Dedifferentiated amniotic fluid mesenchymal stem cell (primary cell): ENCODE measurements around the gene TAS2R3.

Experiments
- DNase-seq: peaks from one replicate; pipeline ENCODE4 v3.0.0-alpha.2; 2016; ENCODE audit errors: extremely low spot score

The TAS2R3 gene

DNA sequence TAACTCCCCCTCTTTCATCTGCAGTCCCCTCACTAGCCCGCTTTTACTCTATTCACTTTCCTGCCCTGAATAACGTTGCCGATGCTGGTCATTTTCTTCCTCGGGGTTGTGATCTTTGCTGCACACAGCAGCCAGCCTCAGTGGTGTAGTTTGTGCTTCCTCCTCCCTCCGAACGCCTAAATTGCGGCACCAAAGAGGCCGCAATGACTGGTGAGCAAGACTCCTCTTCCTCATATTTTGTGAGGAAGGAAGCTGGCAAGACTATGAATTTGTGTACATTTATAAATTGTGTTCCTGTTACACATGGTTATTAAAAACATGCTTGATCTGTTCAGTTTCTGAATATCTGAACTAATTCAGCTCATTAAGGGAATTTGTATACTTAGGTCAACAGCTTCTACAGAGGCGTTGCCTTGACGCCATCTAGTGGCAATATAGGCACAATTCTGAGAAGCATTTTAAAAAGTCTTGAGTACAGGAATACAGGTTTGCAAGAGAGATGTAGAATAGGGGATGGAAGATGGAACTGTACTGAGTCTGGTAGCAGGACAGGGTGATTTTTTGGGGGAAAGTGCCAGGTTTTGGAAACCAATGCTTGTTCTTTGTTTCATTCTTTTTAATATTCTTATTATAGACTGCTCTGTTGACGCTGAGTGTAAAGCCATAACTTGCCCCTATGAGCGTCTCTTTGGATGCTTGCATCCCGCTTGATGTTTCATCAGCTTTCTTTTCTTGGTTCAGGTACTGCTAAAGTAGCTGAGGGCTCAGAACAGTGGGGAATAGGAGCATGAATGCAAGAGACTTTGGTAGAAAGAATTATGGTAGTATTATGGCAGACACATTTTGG is 22.0 kb downstream of the TAS2R3 start:
- no peak for DNase-seq

DNA sequence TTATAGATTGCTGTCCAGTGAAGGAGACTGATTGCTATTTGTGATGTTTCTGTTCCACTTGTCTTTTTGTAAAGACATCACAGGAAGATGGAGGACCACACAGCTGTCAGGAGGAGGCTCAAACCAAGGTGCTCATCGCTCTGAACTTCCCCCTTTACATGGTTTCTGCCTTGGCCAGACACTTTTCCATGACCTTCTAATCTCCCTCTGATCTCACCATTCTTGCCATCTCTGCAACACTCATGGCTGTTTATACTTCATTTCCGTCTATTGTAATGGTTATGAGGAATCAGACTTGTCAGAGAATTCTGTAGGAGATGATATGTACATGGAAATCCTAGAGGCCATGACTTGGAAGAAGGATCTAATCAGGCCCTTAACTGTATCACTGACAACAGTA is 24.4 kb downstream of the TAS2R3 start:
- DNase-seq: no peak

DNA sequence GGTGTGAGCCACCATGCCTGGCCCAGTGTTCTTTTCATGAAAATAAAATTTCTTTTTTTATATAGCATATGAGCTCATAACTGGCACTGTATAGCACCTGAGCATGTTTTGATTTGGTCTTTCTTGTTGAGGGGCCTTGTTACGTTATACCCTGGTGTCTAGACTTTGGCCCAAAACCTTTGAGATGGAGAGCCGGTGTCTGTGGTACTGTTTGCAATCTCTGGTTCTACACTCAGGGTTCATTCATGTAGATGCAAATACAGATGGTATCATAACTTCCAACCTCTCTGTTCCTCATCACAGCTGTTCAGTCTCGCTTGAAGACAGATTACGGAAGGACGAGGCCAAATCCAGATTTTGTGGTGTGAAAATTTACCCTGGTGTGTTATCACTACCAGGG is 26.0 kb downstream of the TAS2R3 start, which contains the start of gene TAS2R5:
TAS2R5 (plus strand) TSS at position 301 of the 400 bp plus-strand sequence. CDS start 145 bp downstream, outside the sequence.
- no peak for DNase-seq

DNA sequence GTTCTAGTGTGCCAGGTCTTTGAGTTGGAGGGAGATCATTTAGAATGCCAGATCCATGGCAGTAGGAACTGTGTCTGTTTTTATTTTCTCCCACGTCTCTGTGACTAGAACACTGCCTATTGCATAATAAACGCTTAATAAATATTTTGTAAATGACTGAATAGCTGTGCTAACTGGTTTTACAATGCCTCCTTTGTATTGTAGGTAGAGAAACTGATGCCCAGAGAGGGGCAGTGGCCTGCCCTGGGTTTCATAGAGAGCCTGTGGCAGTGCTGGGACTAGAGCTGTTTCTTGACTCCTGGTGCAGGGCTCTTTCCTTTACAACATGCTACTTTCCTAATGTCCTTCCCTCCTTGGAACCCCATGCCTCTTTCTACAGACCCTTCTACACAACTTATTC is 28.6 kb downstream of the TAS2R3 start:
- DNase-seq: no peak
